HG03575 (cell line): ENCODE data around the gene SOX1.

Experiments used
- ATAC-seq: cut with Tn5 transposase; IDR thresholded peaks from one replicate; pipeline ENCODE4 v1.9.1; 2021; ENCODE audit not compliant: unreplicated experiment, insufficient number of reproducible peaks, low FRiP score; ENCODE audit errors: extremely low read depth

The SOX1 gene

DNA sequence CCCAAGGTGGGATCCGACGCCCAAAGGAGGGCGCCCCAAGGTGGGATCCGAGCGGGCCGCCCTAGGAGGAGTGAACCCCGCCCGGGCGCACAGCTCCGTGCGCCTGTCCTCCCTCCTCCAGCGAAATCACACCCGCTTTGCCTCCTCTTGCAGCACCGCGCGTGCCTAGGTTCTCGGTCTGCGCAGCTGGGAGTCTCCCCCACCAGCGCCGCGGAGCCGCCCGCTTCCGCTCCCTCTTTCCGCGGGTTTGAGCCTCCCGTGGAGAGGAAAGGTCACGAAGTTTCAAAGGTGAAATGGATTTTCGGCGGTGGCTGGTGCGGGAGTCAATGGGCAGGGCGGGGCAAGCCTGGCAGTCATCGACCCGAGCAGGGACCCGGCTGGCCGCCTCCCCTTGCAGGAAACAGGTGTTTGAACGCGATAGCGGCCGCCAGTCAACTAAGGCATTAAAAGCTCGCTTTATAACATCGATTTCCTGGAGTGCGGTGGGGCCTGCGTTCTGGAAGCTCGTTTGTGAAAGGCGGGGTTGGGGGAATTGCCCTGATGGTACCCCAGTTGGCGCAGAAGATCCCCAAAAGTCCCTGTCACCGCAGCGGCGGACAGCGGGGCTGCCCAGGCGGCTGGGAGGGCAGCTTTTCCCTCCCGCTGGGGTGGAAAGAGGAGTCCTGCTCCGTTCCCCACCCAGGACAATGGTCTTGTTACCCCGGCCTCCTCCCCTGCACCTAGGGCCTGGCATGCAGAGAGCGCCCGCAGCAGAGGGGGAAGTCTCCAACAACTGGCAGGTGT lies 9.0 kb upstream of the SOX1 start:
- no peak for ATAC-seq

DNA sequence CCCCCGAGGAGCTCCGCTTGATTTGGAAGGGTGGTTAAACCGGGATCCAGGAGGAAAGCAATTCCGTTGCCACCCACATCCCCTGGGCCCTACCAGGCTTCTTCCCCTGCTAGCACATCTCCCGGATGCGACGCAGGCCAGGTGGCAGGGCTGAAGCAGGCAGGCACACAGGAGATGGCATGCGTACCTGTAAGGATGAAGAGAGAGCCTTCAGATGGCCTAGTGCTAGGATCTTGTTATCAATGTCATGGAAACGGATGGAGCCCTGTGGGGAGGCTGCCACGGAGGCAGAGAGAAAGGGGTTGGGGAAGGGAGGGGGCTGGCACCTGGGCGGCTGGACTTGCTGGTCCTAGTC lies 8.5 kb upstream of the SOX1 start:
- no peak for ATAC-seq

DNA sequence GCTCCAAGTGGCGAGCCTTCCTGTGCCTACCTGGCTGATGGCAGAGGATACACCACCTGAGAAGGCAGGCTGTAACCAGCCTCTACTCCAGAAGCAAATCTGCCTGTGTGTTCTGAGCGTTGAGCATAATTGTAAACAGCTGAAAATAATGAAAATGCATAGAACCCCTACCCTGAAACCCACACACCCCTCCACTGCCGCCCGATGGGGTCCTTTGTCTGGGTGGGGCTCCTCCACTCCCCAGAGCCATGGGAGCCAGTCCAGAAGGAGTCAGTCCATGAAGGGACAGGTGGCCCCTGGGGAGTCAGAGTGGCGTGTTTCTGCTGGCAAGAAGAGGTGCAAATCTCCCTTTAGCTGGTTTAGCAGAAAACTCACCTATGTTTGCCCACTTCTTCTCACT lies 8.0 kb upstream of the SOX1 start:
- ATAC-seq = no peak

DNA sequence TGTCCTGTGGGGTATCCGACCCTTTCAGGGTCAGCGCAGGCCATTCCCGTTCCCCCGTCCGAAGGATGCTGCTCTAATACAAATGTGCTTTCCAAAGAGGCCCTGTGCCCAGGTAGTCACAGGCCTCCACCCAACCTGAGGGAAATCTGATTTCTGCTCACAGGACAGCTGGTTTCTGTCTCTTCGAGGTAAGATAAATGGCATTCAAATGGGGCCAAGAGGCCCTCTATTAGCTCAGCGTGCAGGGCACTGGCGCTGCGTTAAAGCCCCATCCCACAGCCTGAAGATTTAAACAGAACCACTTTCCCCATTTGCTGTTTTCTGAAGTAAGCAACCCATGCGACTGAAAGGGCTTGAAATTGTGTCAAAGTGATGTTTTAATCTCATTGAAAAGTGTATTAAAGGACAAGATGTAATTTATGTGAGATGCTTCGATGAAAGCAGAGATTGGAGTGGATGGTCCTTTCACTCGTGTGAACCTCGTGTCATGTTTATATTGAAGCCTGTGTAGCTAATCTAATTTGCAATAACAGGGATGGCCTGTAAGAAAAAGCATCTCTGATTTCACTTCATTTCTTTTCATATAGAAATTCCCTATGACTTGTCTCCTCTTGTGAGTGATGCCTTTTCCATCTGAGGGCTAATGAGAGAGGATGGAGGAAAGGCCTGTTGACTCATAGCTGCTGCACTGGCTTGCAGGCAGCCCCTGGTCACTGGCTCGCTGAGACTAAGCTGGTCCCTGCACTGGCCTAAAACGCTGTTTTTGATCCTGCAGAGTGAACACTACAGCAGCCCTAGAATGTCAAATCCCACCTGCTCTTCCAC lies 7.3 kb upstream of the SOX1 start:
- ATAC-seq = no peak

DNA sequence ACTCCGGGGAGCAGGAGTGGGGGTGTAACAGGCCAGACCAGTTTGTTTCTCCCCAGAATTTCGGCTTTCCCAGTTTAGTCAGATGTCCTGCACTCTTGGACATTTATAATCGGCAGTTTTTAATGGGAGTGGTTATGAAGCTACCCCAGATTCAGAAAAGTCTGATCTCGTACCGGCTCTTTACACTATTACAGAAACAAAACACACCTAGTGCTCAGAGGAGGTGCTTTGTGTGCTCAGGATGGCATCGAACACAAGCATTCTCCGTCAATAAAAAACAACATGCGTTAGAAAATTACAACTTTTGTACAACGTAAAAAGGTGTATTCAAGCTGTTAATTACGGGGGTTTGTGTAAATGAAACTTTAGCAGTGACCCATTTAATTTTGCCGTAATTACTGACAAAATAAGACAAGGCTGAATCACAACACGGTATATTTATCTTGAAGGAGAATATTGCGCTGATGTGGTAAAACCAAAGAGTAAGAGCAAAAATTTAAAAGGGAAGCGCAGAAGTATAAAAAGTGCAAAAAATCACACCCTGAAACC lies 6.6 kb upstream of the SOX1 start:
- ATAC-seq = no peak

DNA sequence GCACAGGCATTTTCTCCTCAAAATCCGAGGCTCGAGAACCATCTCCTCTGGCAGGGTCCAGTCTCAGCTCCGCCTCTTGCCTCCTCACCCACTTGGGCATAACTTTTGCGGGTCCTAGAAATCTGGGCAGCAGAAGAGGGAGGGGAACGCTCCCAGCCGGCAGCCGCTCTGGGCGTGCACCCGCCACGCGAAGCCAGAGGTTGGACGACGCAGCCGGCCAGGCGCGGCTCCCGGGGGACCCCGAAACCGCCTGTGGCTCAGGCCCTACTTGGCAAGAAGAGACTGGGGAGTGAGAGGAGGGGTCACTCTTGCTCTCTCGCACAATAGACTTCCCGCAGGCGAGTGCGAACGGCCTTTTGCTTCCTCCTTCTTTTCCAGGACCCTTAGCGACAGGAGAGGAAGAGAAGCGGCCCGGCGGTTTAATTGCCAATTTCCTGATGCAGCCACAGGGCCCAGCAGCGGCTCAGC lies 6.0 kb upstream of the SOX1 start:
- no peak for ATAC-seq

DNA sequence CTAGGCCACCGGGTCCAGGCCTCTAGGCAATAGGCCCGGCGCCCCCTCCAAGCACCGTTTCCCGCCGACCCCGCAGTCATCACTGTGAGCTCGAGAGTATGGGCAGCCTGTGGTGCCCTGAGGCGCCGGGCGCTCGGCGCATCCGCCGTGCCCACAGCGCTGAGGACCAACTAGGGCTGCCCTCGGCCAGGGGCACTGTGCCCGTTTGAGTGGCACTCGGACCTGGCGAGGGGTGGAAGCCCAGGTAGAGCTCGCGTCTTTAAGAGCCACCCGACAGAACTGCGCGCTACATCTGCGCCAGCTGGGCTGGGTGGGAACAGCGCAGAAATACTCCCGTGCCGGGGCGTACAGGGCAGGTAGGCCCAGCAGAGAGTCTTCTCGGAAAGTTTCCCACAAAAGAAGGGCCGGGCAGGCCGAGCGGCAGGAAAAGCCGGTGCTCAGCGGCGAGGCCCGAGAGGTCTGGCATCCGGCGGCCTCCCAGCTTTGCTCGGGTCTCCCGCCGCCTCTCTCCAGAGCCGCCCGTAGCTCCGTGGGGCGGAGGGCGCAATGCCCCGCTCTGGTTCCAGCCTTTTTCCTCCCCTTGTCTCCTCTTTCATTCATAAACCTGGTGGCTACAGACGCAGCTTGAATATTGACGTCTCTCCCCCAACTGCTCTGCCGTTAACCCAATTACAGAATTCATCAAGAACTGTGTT lies 5.4 kb upstream of the SOX1 start:
- no peak for ATAC-seq

DNA sequence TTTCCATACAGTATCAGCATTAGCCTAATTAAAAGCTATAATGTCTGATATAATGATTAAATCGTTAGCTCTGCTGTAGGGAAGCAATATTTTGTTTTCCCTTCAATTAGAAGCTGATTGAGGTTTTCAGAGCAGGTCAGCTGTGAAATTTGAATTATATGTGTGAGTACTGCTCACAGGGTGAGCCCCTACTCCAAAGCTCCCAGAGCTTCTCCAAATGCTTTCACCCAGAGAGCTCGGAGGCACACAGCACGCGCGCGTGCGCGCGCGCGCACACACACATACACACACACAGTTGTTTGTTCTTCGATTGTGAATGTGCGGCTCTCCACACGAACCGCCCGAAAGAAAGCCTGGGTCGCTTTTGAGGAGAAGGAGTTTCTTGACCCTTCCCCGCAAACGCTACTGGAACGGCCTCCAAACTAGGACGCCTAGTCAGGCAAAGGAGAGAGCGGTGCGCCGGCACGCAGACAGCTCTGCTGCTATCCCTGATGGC lies 4.8 kb upstream of the SOX1 start:
- ATAC-seq = no peak

DNA sequence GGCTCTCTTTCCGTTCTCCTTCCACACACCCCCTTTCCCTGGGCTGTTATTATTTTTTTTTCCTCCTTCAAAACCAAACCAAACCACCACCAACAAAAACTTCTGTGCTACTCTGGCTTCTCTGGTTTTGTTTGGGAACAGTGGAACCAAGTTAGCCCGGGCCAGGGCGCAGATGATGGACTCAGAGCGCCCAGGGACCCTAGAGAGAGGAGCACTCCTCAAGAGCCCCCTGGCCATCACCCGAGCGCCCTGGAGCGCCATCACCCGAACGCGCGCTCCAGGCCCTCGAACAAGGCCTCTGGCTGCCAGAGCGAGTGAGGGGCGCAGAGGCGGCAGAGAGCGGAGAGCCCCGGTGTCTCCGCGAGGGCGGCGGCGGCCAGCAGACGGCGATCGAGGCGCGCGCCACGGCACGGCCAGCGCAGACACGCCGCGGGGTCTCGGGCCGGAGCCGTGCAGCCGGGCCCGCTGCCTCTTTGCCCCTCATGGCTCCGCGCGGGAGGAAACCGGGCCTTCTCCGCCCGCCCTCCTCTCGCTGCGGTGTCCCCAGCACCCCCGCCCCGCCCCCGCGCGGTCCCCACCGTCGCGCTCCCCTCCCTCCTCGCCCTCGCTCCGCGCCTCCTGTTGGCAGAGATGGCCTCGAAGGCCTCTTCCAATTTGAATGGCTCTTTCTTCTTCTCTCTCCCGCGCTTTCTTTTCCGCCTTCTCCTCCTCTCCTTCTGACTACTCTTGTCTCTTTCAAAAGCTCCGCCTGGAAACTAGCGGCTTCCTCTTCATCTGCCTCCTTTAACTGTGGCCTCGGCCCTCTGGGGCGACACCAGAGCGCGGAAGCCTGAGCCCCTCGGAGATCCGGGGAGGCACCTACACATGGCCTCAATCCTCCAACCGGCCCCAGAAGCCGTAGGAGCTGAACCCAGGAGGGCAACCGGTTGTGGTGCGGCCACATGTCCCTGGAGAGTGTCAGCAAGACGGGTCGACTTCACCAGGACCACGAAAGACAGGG lies 4.1 kb upstream of the SOX1 start:
- ATAC-seq = no peak

DNA sequence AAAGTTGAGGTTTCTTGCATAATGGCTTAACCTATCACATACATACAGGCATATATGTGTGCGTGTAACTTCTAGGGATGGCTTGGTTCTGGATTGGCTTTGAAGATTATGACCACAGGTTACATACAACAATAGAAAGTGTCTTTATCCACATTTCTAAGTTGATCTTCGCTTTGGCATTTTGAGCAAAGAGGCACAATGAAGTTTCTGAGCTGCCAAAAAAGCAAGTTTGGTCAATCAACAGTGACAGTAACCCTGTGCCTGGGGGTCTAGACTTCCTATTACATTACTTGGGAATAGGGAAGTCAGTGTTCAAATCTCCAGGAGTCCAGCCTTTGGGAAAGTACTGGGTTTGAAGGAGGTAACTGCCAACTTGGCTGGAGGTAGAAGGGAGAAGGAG lies 3.1 kb upstream of the SOX1 start:
- no peak for ATAC-seq

DNA sequence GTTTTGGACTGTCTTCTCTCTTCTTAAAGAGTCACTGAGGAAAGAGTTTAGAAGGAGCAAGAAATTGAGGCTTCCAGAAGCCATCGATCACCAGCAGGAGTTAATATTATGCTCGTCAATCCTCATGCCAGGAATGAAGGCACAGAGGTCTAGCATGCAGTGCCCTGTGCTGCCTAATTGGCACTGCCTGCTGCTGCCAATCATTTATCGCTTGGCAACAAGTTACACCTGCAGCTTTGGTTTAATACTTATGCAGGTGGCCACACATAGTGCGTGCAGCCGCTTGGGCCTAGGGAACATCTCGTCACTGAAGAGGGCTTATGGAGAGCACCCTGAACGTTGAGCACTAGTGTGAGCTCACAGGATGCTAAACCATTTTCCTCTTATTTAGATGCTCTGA lies 2.7 kb upstream of the SOX1 start:
- ATAC-seq = no peak

DNA sequence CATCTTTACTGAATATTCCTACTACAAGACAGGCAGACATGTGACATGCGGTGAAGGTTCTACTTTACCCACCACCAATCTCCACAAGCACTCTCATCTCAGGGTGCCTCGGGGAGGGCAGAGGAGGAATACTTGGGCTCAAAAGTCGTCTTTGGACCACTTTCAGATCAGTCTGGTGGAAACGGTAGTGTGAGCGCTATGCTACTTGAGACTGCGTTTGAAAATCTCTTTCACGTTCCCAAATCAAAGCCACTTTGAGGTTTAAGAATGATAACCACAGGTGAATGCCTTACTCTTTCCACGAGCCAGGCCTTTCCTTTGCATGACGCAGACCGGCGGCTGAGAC lies 1.5 kb upstream of the SOX1 start:
- no peak for ATAC-seq

DNA sequence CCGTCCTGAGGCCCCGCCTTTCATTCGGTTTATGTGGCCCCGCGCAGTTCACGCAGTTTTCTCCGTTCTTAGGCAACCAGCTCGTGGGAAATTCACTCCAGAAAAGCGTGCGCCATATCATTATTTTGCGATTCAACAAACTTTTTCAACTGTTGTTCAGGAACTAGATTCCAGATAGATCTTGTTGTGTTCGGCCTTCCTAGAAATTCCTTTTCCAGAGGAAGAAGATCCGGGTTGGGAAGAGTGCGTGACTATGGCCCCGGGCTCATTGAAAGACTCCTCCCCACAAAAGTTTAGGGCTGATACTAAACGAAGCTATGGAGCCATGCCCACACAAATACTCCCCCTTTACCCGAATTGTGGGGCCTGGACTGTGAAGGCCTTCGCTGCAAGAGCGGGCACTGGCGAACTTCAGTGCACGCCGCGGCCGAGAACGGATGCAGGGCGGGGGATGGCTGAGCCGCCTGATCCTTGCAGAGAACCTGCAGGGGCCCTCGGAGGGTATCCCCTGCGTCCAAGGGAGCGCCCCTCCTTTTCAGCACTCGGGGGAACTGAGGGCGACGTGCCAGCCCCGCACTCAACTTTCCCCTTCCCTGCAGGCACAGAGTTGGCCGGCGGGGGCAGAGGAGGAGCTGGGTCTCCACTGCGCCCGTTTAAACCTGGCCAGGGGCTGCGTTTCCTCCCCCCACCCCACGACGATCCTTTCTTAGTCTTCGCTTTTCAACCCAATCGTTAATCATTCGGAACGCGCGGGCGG lies 904 bp upstream of the SOX1 start:
- no peak for ATAC-seq

DNA sequence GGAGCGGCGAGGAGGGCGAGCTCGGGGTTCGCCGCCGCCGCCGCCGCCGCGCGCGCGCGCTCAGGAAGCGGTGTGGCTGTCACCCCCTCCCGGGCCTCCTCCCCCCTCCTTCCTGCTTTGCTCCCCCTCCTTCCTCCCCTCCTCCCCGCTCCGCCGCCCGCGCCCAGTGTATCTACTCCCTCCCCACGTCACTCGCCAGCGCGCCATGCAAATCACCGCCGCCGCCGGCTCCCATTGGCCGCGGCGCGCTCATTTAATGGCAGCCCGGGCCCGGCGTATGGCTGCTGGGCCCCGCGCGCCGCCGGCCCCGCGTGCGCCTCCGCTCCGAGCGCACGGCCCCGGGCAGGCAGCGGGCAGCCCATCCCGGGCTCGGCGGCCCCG lies 335 bp upstream of the SOX1 start:
- ATAC-seq = no peak

DNA sequence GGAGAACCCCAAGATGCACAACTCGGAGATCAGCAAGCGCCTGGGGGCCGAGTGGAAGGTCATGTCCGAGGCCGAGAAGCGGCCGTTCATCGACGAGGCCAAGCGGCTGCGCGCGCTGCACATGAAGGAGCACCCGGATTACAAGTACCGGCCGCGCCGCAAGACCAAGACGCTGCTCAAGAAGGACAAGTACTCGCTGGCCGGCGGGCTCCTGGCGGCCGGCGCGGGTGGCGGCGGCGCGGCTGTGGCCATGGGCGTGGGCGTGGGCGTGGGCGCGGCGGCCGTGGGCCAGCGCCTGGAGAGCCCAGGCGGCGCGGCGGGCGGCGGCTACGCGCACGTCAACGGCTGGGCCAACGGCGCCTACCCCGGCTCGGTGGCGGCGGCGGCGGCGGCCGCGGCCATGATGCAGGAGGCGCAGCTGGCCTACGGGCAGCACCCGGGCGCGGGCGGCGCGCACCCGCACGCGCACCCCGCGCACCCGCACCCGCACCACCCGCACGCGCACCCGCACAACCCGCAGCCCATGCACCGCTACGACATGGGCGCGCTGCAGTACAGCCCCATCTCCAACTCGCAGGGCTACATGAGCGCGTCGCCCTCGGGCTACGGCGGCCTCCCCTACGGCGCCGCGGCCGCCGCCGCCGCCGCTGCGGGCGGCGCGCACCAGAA lies 1.1 kb downstream of the SOX1 start:
- ATAC-seq = no peak

DNA sequence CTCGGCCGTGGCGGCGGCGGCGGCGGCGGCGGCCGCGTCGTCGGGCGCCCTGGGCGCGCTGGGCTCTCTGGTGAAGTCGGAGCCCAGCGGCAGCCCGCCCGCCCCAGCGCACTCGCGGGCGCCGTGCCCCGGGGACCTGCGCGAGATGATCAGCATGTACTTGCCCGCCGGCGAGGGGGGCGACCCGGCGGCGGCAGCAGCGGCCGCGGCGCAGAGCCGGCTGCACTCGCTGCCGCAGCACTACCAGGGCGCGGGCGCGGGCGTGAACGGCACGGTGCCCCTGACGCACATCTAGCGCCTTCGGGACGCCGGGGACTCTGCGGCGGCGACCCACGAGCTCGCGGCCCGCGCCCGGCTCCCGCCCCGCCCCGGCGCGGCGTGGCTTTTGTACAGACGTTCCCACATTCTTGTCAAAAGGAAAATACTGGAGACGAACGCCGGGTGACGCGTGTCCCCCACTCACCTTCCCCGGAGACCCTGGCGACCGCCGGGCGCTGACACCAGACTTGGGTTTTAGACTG lies 1.7 kb downstream of the SOX1 start:
- no peak for ATAC-seq
